ENCODE data around the gene DCAF16.

GRCh38 chr4:17794730-17795129 is 15.8 kb downstream of the DCAF16 start:
- TF ChIP-seq, protein P1, sequence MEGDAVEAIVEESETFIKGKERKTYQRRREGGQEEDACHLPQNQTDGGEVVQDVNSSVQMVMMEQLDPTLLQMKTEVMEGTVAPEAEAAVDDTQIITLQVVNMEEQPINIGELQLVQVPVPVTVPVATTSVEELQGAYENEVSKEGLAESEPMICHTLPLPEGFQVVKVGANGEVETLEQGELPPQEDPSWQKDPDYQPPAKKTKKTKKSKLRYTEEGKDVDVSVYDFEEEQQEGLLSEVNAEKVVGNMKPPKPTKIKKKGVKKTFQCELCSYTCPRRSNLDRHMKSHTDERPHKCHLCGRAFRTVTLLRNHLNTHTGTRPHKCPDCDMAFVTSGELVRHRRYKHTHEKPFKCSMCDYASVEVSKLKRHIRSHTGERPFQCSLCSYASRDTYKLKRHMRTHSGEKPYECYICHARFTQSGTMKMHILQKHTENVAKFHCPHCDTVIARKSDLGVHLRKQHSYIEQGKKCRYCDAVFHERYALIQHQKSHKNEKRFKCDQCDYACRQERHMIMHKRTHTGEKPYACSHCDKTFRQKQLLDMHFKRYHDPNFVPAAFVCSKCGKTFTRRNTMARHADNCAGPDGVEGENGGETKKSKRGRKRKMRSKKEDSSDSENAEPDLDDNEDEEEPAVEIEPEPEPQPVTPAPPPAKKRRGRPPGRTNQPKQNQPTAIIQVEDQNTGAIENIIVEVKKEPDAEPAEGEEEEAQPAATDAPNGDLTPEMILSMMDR (IDR thresholded peaks at IDR 0.05): no peak
- TF ChIP-seq POLR2A (IDR thresholded peaks at IDR 0.05): no peak
